Activated naive CD4-positive, alpha-beta T cell treated with anti-CD3 and anti-CD28 coated beads for 36 hours (primary cell): ENCODE measurements around the gene ANKRD22. TPM values are rescaled to one million over a fixed set of nuclear protein-coding genes. Genes with fewer than 3 reads are reported as not detected.

Source experiments
- CTCF ChIA-PET: fragments of 350-600 bp; sonication (Branson Sonifier 250); formaldehyde crosslinking; loops from one replicate; lab custom pipeline; 2021; ENCODE audit warnings: antibody characterized with exemption; lab: Charles Lee
- DNase-seq: peaks from one replicate; pipeline ENCODE4 v3.0.0-alpha.2; 2020
- H3K27ac Mint-ChIP-seq: one replicate; pipeline ENCODE4 v1.8.0; 2021; ENCODE audit warnings: mild to moderate bottlenecking, mixed read lengths
- H3K27me3 Mint-ChIP-seq: one replicate; pipeline ENCODE4 v1.8.0; 2021; ENCODE audit warnings: low read depth, mixed read lengths
- H3K36me3 Mint-ChIP-seq: one replicate; pipeline ENCODE4 v1.8.0; 2021; ENCODE audit warnings: low read depth, mixed read lengths
- H3K4me1 Mint-ChIP-seq: one replicate; pipeline ENCODE4 v1.8.0; 2021; ENCODE audit warnings: low read depth, mixed read lengths
- H3K4me3 Mint-ChIP-seq: one replicate; pipeline ENCODE4 v1.8.0; 2021; ENCODE audit warnings: mild to moderate bottlenecking, moderate library complexity, mixed read lengths
- H3K9me3 Mint-ChIP-seq: one replicate; pipeline ENCODE4 v1.8.0; 2021; ENCODE audit warnings: mixed read lengths
- intact Hi-C: fragments of 100-400 bp; cut with micrococcal nuclease; formaldehyde crosslinking; loops from one replicate; pipeline ENCODE4 v1.15.1; 2023
- total RNA-seq, 2 experiments: library from RNA; stranded (reverse); gene quantifications; one replicate each; pipeline ENCODE4 v1.2.3, GENCODE V29; 2021

The ANKRD22 gene
- total RNA-seq, 2 experiments from 2014 or later = 0.12 TPM; not detected in 1

GRCh38 chr10:88791924-88792323 is 59.7 kb downstream of the ANKRD22 start:
- Mint-ChIP-seq H3K36me3 (no peaks in the 10 kb centered on the region), H3K27me3 (peaks cover 4% of the 10 kb centered on the region), H3K27ac (no peak overlapping the region), H3K9me3 (no peaks in the 10 kb centered on the region), H3K4me1 (peaks cover 19% of the 10 kb centered on the region), H3K4me3 (no peak overlapping the region)
- intact Hi-C loops = loop anchor here (1.0 to 5.0 kb wide), 3 partner anchors 85 to 620 kb away; partner anchors contain the start of gene IFIT5
- DNase-seq = peak; percentile 25
- CTCF ChIA-PET = interaction anchor here (0.8 to 1.0 kb wide), 2 partner anchors 19 to 73 kb away, joined by 3 read pairs; no protein-coding TSS in a partner anchor

- no peaks in the 10 kb centered on the region for H3K36me3 Mint-ChIP-seq
- no peak overlapping the region for H3K27ac Mint-ChIP-seq
- H3K4me1 Mint-ChIP-seq = peaks cover 14% of the 10 kb centered on the region
- no peaks in the 10 kb centered on the region for H3K9me3 Mint-ChIP-seq
- peaks cover 8% of the 10 kb centered on the region for H3K27me3 Mint-ChIP-seq
- intact Hi-C loops = no loop called here
- no peak for DNase-seq
- CTCF ChIA-PET = interaction anchor here (0.7 to 1.3 kb wide), 2 partner anchors 23 to 62 kb away, joined by 3 read pairs; no protein-coding TSS in a partner anchor
- H3K4me3 Mint-ChIP-seq = no peak overlapping the region
Measured at GRCh38 chr10:88788924-88789323, 62.7 kb downstream of the ANKRD22 start.

GRCh38 chr10:88787463-88787862 is 64.2 kb downstream of the ANKRD22 start:
- no peak overlapping the region for H3K4me3 Mint-ChIP-seq
- no peaks in the 10 kb centered on the region for H3K36me3 Mint-ChIP-seq
- peaks cover 7% of the 10 kb centered on the region for H3K27me3 Mint-ChIP-seq
- intact Hi-C loops = no loop called here
- CTCF ChIA-PET = no interaction called here
- peaks cover 2% of the 10 kb centered on the region for H3K4me1 Mint-ChIP-seq
- H3K27ac Mint-ChIP-seq = no peak overlapping the region
- DNase-seq = no peak
- no peaks in the 10 kb centered on the region for H3K9me3 Mint-ChIP-seq

- H3K27me3 Mint-ChIP-seq = peaks cover 8% of the 10 kb centered on the region
- no peak overlapping the region for H3K27ac Mint-ChIP-seq
- CTCF ChIA-PET = no interaction called here
- H3K9me3 Mint-ChIP-seq = no peaks in the 10 kb centered on the region
- DNase-seq = no peak
- intact Hi-C loops = no loop called here
- H3K4me3 Mint-ChIP-seq = no peak overlapping the region
- no peaks in the 10 kb centered on the region for H3K36me3 Mint-ChIP-seq
- no peaks in the 10 kb centered on the region for H3K4me1 Mint-ChIP-seq
Measured at GRCh38 chr10:88786032-88786770, 65.4 kb downstream of the ANKRD22 start.

GRCh38 chr10:88783724-88784123 is 67.9 kb downstream of the ANKRD22 start:
- Mint-ChIP-seq H3K27me3 (peaks cover 10% of the 10 kb centered on the region), H3K4me1 (no peaks in the 10 kb centered on the region), H3K27ac (no peak overlapping the region), H3K9me3 (no peaks in the 10 kb centered on the region), H3K4me3 (no peak overlapping the region), H3K36me3 (no peaks in the 10 kb centered on the region)
- intact Hi-C loops = no loop called here
- CTCF ChIA-PET = interaction anchor here (0.7 kb wide), 1 partner anchor 220 kb away, joined by 3 read pairs; no protein-coding TSS in a partner anchor
- DNase-seq = no peak

- no peak overlapping the region for H3K27ac Mint-ChIP-seq
- no peaks in the 10 kb centered on the region for H3K36me3 Mint-ChIP-seq
- no peak for DNase-seq
- H3K4me1 Mint-ChIP-seq = no peaks in the 10 kb centered on the region
- H3K4me3 Mint-ChIP-seq = no peak overlapping the region
- CTCF ChIA-PET = interaction anchor here (0.6 kb wide), 1 partner anchor 149 kb away, joined by 3 read pairs; no protein-coding TSS in a partner anchor
- no peaks in the 10 kb centered on the region for H3K9me3 Mint-ChIP-seq
- intact Hi-C loops = no loop called here
- H3K27me3 Mint-ChIP-seq = peaks cover 12% of the 10 kb centered on the region
Measured at GRCh38 chr10:88782222-88782621, 69.4 kb downstream of the ANKRD22 start.

- Mint-ChIP-seq H3K36me3 (no peaks in the 10 kb centered on the region), H3K9me3 (no peaks in the 10 kb centered on the region), H3K27ac (no peak overlapping the region), H3K4me3 (no peak overlapping the region), H3K27me3 (peaks cover 7% of the 10 kb centered on the region), H3K4me1 (no peaks in the 10 kb centered on the region)
- no peak for DNase-seq
- intact Hi-C loops = no loop called here
- CTCF ChIA-PET = no interaction called here
Measured at GRCh38 chr10:88781206-88781605, 70.4 kb downstream of the ANKRD22 start.

Other genes starting within 250 kb of the ANKRD22 start
- not detected for gene LIPF, start 187.4 kb downstream of the ANKRD22 start, total RNA-seq
- gene LIPK, start 145.6 kb downstream of the ANKRD22 start, total RNA-seq = not detected
- gene LIPN, start 91.8 kb downstream of the ANKRD22 start, total RNA-seq = not detected
- gene LIPM, start 49.1 kb downstream of the ANKRD22 start, total RNA-seq = not detected
- gene STAMBPL1, start 28.4 kb upstream of the ANKRD22 start, total RNA-seq = 10 to 100 TPM; 23.2 to 23.6 TPM
- gene ACTA2, start 100.9 kb upstream of the ANKRD22 start, total RNA-seq = 1 to 10 TPM; 3.6 to 4.0 TPM
- 10 to 100 TPM; 69.3 to 72.9 TPM for gene FAS, start 139.0 kb upstream of the ANKRD22 start, total RNA-seq